PFSK-1 (cell line): ENCODE measurements around the gene LARP1. TPM values are rescaled to one million over a fixed set of nuclear protein-coding genes. Genes with fewer than 3 reads are reported as not detected.
A peak's percentile ranks its signal among the peaks of the same experiment; 100 is the strongest.

Experiments
- FOXP2 ChIP-seq: optimal IDR thresholded peaks from 2 replicates; pipeline ENCODE3; 2011; ENCODE audit warnings: borderline replicate concordance, control low read depth, inconsistent platforms; ENCODE audit not compliant: insufficient read depth; ENCODE audit errors: extremely low read length, extremely low read depth
- POLR2AphosphoS5 ChIP-seq: IDR thresholded peaks from 2 replicates; pipeline ENCODE4 v1.6.1; 2012; ENCODE audit warnings: low read depth, mild to moderate bottlenecking, control low read depth, low read length, moderate library complexity
- SIN3A ChIP-seq: IDR thresholded peaks from 2 replicates; pipeline ENCODE4 v1.6.1; 2012; ENCODE audit warnings: mild to moderate bottlenecking, low read length, moderate library complexity, borderline replicate concordance; ENCODE audit not compliant: insufficient read depth
- TAF1 ChIP-seq: IDR thresholded peaks from 2 replicates; pipeline ENCODE4 v1.6.1; 2012; ENCODE audit warnings: low read length, control low read depth, borderline replicate concordance; ENCODE audit not compliant: insufficient read depth
- polyA plus RNA-seq: library from polyadenylated mRNA; unstranded; fragments of >200 nt; gene quantifications from one replicate; pipeline ENCODE4 v1.2.1, GENCODE V29; 2012; ENCODE audit warnings: low read depth, missing spikeins; ENCODE audit not compliant: insufficient read length
- TF ChIP-seq, protein P1 (sequence below), 2 experiments: IDR thresholded peaks; 2 replicates each; pipeline versions ENCODE4 v1.6.1 to v1.8.0; 2011 to 2012; ENCODE audit warnings: low read depth in 2 of 2, low read length in 2 of 2, control low read depth in 1 of 2, inconsistent platforms in 1 of 2, mild to moderate bottlenecking in 1 of 2, moderate library complexity in 1 of 2; ENCODE audit not compliant: insufficient read depth in 1 of 2

Gene LARP1
- 197 TPM for polyA plus RNA-seq

DNA sequence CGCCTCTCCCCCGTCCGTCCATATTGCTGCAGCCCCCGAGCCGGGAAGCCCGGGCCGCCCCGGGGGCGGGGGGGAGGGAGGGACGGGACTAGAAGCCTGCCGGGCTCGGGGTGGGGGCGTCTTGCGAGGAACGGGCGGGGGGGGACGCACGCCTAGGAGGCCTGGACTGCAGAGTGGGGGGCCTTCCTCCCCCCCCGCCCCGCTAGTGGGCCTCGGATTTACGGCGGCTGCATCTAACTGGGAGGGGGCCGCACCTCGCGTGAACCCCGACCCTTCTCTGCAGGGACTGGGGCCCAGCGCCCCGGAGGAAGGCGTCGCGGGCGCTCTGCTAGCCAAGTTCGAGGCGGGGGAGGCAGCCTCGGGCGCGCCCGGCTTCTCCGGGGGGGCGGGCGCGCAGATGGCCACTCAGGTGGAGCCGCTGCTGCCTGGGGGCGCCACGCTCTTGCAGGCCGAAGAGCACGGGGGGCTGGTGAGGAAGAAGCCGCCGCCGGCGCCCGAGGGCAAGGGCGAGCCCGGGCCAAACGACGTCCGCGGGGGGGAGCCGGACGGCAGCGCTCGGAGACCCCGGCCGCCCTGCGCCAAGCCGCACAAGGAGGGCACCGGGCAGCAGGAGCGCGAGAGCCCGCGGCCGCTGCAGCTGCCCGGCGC is at the start of gene LARP1:
Gene LARP1 (plus strand): TSS at position 17 of the 648 bp plus-strand sequence. CDS start 381 bp downstream, at position 398.
- TF ChIP-seq FOXP2 (no peak), TAF1 (0 out of 2 replicates have a peak, but pooled peaks have one; percentile 19)

DNA sequence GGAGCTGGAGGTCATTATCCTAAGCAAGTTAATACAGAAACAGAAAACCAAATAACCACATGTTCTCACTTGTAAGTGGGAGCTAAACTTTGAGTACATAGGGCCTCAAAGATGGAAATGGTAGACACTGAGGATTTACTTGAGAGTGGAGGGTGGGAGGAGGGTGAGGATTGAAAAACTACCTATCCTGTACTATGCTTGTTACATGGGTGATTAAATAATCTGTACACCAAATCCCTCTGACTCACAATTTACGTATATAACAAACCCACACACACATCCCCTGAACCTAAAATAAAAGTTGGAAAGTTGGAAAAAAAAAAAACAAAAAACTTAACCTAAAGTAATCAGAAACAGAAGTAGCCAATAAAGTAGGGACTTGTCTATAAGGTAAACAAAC is 48.8 kb upstream of the LARP1 start:
- TF ChIP-seq FOXP2 (no peak), SIN3A (no peak), TAF1 (no peak), POLR2AphosphoS5 (no peak)
- TF ChIP-seq, protein P1, sequence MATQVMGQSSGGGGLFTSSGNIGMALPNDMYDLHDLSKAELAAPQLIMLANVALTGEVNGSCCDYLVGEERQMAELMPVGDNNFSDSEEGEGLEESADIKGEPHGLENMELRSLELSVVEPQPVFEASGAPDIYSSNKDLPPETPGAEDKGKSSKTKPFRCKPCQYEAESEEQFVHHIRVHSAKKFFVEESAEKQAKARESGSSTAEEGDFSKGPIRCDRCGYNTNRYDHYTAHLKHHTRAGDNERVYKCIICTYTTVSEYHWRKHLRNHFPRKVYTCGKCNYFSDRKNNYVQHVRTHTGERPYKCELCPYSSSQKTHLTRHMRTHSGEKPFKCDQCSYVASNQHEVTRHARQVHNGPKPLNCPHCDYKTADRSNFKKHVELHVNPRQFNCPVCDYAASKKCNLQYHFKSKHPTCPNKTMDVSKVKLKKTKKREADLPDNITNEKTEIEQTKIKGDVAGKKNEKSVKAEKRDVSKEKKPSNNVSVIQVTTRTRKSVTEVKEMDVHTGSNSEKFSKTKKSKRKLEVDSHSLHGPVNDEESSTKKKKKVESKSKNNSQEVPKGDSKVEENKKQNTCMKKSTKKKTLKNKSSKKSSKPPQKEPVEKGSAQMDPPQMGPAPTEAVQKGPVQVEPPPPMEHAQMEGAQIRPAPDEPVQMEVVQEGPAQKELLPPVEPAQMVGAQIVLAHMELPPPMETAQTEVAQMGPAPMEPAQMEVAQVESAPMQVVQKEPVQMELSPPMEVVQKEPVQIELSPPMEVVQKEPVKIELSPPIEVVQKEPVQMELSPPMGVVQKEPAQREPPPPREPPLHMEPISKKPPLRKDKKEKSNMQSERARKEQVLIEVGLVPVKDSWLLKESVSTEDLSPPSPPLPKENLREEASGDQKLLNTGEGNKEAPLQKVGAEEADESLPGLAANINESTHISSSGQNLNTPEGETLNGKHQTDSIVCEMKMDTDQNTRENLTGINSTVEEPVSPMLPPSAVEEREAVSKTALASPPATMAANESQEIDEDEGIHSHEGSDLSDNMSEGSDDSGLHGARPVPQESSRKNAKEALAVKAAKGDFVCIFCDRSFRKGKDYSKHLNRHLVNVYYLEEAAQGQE (IDR thresholded peaks at IDR 0.05; ENCODE audit: insufficient read depth in 1 of 2, low read depth in 2 of 2, low read length in 2 of 2), result no peak

DNA sequence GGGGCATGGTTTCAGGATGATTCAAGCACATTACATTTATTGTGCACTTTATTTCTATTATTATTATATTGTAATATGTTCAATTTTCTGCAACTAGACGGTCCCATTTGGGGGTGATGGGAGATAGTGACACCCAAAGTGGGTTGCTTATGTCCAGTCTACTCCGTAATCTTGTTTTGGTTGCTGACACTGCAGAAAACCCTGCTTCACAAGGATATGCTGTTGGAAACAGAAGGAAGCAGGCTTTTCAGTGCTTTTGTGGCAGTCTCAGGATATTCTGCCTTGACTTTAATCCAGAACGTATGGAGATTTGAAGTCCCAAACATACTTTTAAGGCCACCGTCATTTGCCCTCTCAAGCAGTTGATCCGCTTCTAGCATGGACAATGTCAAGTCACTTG is 47.5 kb upstream of the LARP1 start:
- TF ChIP-seq SIN3A (no peak), TAF1 (no peak), POLR2AphosphoS5 (no peak), FOXP2 (no peak)
- TF ChIP-seq, protein P1 (IDR thresholded peaks at IDR 0.05; ENCODE audit: insufficient read depth in 1 of 2, low read depth in 2 of 2, low read length in 2 of 2), result no peak

DNA sequence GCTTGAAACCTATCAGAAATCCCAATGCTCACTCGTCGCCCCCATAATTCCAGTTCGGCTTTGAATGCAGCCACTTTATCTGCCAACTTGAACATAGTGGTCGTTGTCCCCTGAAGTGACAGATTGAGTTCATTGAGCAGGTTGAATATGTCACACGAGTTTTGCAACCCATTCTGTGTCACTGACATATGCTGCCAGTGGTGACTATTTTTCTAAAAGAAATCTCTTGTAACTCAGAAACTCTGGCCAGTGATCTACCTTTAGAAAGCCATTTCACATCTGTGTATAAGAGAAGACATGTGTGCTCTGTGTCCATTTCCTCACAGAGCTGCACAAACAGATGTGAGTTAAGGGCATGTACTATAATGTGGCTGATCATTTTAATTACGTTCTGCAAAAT is 47.0 kb upstream of the LARP1 start:
- TF ChIP-seq FOXP2, result no peak
- TF ChIP-seq, protein P1 (IDR thresholded peaks at IDR 0.05; ENCODE audit: insufficient read depth in 1 of 2, low read depth in 2 of 2, low read length in 2 of 2), result no peak
- no peak for TF ChIP-seq SIN3A
- no peak for TF ChIP-seq TAF1
- no peak for TF ChIP-seq POLR2AphosphoS5

DNA sequence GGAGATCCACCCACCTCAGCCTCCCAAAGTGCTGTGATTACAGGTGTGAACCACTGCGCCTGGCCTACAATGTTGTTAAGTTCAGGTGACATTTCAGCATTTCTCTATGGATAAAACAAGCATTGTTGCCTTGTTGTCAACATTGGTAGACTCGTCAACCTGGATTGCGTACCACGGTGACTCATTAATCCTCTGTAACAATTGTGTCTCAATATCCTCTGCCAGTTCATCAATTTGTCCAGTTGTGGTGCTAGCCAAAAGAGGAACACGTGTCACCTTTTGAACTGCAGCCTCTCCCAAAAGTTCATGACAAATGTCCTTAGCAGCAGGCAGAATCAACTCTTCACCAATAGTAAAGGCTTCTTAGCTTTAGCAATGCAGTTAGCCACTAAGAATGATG is 46.3 kb upstream of the LARP1 start:
- TF ChIP-seq FOXP2, result no peak
- TF ChIP-seq TAF1, result no peak
- no peak for TF ChIP-seq SIN3A
- TF ChIP-seq POLR2AphosphoS5, result no peak
- TF ChIP-seq, protein P1 (IDR thresholded peaks at IDR 0.05; ENCODE audit: insufficient read depth in 1 of 2, low read depth in 2 of 2, low read length in 2 of 2), result no peak
